Stimulated activated memory B cell treated with anti-CD40 and anti-IgM and Interleukin-4, amounts not matched to agents 10 μg/mL and 1 μg/mL and 100 μg/mL, for 72 hours (primary cell): ENCODE results near the gene GALNT4.

Experiments used
- ATAC-seq: fragments of 150-1000 bp; cut with Tn5 transposase; 2 replicates; pipeline ENCODE4 v1.10.0; 2021
- H3K27ac Mint-ChIP-seq: one replicate; pipeline ENCODE4 v1.8.0; 2022; ENCODE audit warnings: mild to moderate bottlenecking, mixed read lengths
- H3K27me3 Mint-ChIP-seq: one replicate; pipeline ENCODE4 v1.8.0; 2022; ENCODE audit warnings: mixed read lengths
- H3K36me3 Mint-ChIP-seq: one replicate; pipeline ENCODE4 v1.8.0; 2022; ENCODE audit warnings: mixed read lengths
- H3K4me1 Mint-ChIP-seq: one replicate; pipeline ENCODE4 v1.8.0; 2022; ENCODE audit warnings: mixed read lengths
- H3K4me3 Mint-ChIP-seq: one replicate; pipeline ENCODE4 v1.8.0; 2022; ENCODE audit warnings: mild to moderate bottlenecking, moderate library complexity, mixed read lengths
- H3K9me3 Mint-ChIP-seq: one replicate; pipeline ENCODE4 v1.8.0; 2022; ENCODE audit warnings: mixed read lengths

The GALNT4 gene

GRCh38 chr12:89542912-89543592, 18.5 kb upstream of the GALNT4 start:
- H3K27ac Mint-ChIP-seq = no peak overlapping the region
- peak; percentile 84 for ATAC-seq
- no peaks in the 10 kb centered on the region for H3K36me3 Mint-ChIP-seq
- peaks cover 10% of the 10 kb centered on the region for H3K4me1 Mint-ChIP-seq
- no peaks in the 10 kb centered on the region for H3K27me3 Mint-ChIP-seq
- no peaks in the 10 kb centered on the region for H3K9me3 Mint-ChIP-seq
- no peak overlapping the region for H3K4me3 Mint-ChIP-seq

GRCh38 chr12:89542236-89542635, 17.6 kb upstream of the GALNT4 start:
- H3K27me3 Mint-ChIP-seq = no peaks in the 10 kb centered on the region
- no peak for ATAC-seq
- peaks cover 10% of the 10 kb centered on the region for H3K4me1 Mint-ChIP-seq
- no peaks in the 10 kb centered on the region for H3K36me3 Mint-ChIP-seq
- no peaks in the 10 kb centered on the region for H3K9me3 Mint-ChIP-seq
- no peak overlapping the region for H3K4me3 Mint-ChIP-seq
- H3K27ac Mint-ChIP-seq = no peak overlapping the region

GRCh38 chr12:89540586-89540985, 16.0 kb upstream of the GALNT4 start:
- Mint-ChIP-seq H3K4me3 (no peak overlapping the region), H3K9me3 (no peaks in the 10 kb centered on the region)
- ATAC-seq = no peak

GRCh38 chr12:89539426-89540223, 15.0 kb upstream of the GALNT4 start:
- H3K27ac Mint-ChIP-seq = no peak overlapping the region
- ATAC-seq = no peak
- H3K4me3 Mint-ChIP-seq = no peak overlapping the region
- H3K36me3 Mint-ChIP-seq = no peaks in the 10 kb centered on the region
- H3K27me3 Mint-ChIP-seq = no peaks in the 10 kb centered on the region
- H3K9me3 Mint-ChIP-seq = no peaks in the 10 kb centered on the region
- H3K4me1 Mint-ChIP-seq = peaks cover 10% of the 10 kb centered on the region

More at GRCh38 chr12:89540586-89540985, 16.0 kb upstream of the GALNT4 start:
- Mint-ChIP-seq H3K36me3 (no peaks in the 10 kb centered on the region), H3K4me1 (peaks cover 10% of the 10 kb centered on the region), H3K27ac (no peak overlapping the region), H3K27me3 (no peaks in the 10 kb centered on the region)

- no peak overlapping the region for H3K27ac Mint-ChIP-seq
Measured at GRCh38 chr12:89538897-89539296, 14.3 kb upstream of the GALNT4 start.

GRCh38 chr12:89537389-89537788, 12.8 kb upstream of the GALNT4 start:
- ATAC-seq = no peak
- H3K9me3 Mint-ChIP-seq = no peaks in the 10 kb centered on the region
- no peaks in the 10 kb centered on the region for H3K4me1 Mint-ChIP-seq
- H3K27ac Mint-ChIP-seq = no peak overlapping the region
- no peak overlapping the region for H3K4me3 Mint-ChIP-seq
- H3K36me3 Mint-ChIP-seq = peaks cover 6% of the 10 kb centered on the region
- no peaks in the 10 kb centered on the region for H3K27me3 Mint-ChIP-seq

More at GRCh38 chr12:89538897-89539296, 14.3 kb upstream of the GALNT4 start:
- Mint-ChIP-seq H3K4me3 (no peak overlapping the region), H3K36me3 (peaks cover 6% of the 10 kb centered on the region), H3K4me1 (peaks cover 10% of the 10 kb centered on the region), H3K27me3 (no peaks in the 10 kb centered on the region), H3K9me3 (no peaks in the 10 kb centered on the region)
- no peak for ATAC-seq

GRCh38 chr12:89529738-89530137, 5.1 kb upstream of the GALNT4 start:
- H3K36me3 Mint-ChIP-seq = peaks cover 10% of the 10 kb centered on the region
- no peak for ATAC-seq
- no peaks in the 10 kb centered on the region for H3K9me3 Mint-ChIP-seq
- H3K27me3 Mint-ChIP-seq = no peaks in the 10 kb centered on the region
- no peak overlapping the region for H3K27ac Mint-ChIP-seq
- no peak overlapping the region for H3K4me3 Mint-ChIP-seq
- H3K4me1 Mint-ChIP-seq = peaks cover 17% of the 10 kb centered on the region

- H3K36me3 Mint-ChIP-seq = peaks cover 9% of the 10 kb centered on the region
- peaks cover 29% of the 10 kb centered on the region for H3K4me1 Mint-ChIP-seq
- H3K9me3 Mint-ChIP-seq = no peaks in the 10 kb centered on the region
- H3K27me3 Mint-ChIP-seq = no peaks in the 10 kb centered on the region
- no peak overlapping the region for H3K27ac Mint-ChIP-seq
- H3K4me3 Mint-ChIP-seq = no peak overlapping the region
- no peak for ATAC-seq
Measured at GRCh38 chr12:89528434-89528833, 3.8 kb upstream of the GALNT4 start.

GRCh38 chr12:89525824-89526770, 1.5 kb upstream of the GALNT4 start, which contains the start of gene POC1B:
Gene POC1B, minus strand, starts transcription at chr12:89526047. Its CDS starts 152 bp downstream, at chr12:89525895.
- Mint-ChIP-seq H3K4me3 (peak within 1 kb of the TSS; percentile 99), H3K4me1 (peaks cover 47% of the 10 kb centered on the region), H3K27ac (peak within 1 kb of the TSS; percentile 95), H3K36me3 (peaks cover 18% of the 10 kb centered on the region), H3K9me3 (no peaks in the 10 kb centered on the region), H3K27me3 (no peaks in the 10 kb centered on the region)
- peak; percentile 88 for ATAC-seq

- ATAC-seq = peak; percentile 73
- Mint-ChIP-seq H3K9me3 (no peaks in the 10 kb centered on the region), H3K27ac (peak overlapping the region; percentile 95), H3K27me3 (no peaks in the 10 kb centered on the region), H3K4me3 (peak overlapping the region; percentile 99), H3K4me1 (peaks cover 48% of the 10 kb centered on the region), H3K36me3 (peaks cover 15% of the 10 kb centered on the region)
Measured at GRCh38 chr12:89525305-89525823, 768 bp upstream of the GALNT4 start.

- H3K9me3 Mint-ChIP-seq = no peaks in the 10 kb centered on the region
- peak overlapping the region; percentile 95 for H3K27ac Mint-ChIP-seq
- H3K27me3 Mint-ChIP-seq = no peaks in the 10 kb centered on the region
- peaks cover 38% of the 10 kb centered on the region for H3K4me1 Mint-ChIP-seq
- peaks cover 14% of the 10 kb centered on the region for H3K36me3 Mint-ChIP-seq
- H3K4me3 Mint-ChIP-seq = peak overlapping the region; percentile 99
- ATAC-seq = no peak
Measured at GRCh38 chr12:89523843-89524540, 604 bp downstream of the GALNT4 start.

GRCh38 chr12:89523393-89523792, 1.2 kb downstream of the GALNT4 start:
- no peaks in the 10 kb centered on the region for H3K27me3 Mint-ChIP-seq
- H3K27ac Mint-ChIP-seq = peak overlapping the region; percentile 95
- H3K36me3 Mint-ChIP-seq = peaks cover 19% of the 10 kb centered on the region
- H3K9me3 Mint-ChIP-seq = no peaks in the 10 kb centered on the region
- peaks cover 40% of the 10 kb centered on the region for H3K4me1 Mint-ChIP-seq
- no peak for ATAC-seq
- peak overlapping the region; percentile 99 for H3K4me3 Mint-ChIP-seq

GRCh38 chr12:89521364-89522223, 3.0 kb downstream of the GALNT4 start:
- no peak for ATAC-seq
- Mint-ChIP-seq H3K9me3 (no peaks in the 10 kb centered on the region), H3K4me3 (peak overlapping the region; percentile 39), H3K27me3 (no peaks in the 10 kb centered on the region), H3K4me1 (peaks cover 40% of the 10 kb centered on the region), H3K27ac (peak overlapping the region; percentile 35), H3K36me3 (peaks cover 19% of the 10 kb centered on the region)
